D341Med (cell line): ENCODE results near the gene ITSN1.

ENCODE experiments used
- DNase-seq: peaks from one replicate; pipeline ENCODE4 v3.0.0; 2012; ENCODE audit warnings: low spot score

ITSN1 gene

GRCh38 chr21:33932731-33933130 is 290.4 kb downstream of the ITSN1 start:
- no peak for DNase-seq

GRCh38 chr21:33936301-33937038 is 294.2 kb downstream of the ITSN1 start:
- no peak for DNase-seq

- DNase-seq = no peak
Observed at GRCh38 chr21:33937146-33937545, 294.8 kb downstream of the ITSN1 start.

- no peak for DNase-seq
Observed at GRCh38 chr21:33937931-33938339, 295.6 kb downstream of the ITSN1 start.

- no peak for DNase-seq
Observed at GRCh38 chr21:33938381-33938780, 296.1 kb downstream of the ITSN1 start.

- no peak for DNase-seq
Observed at GRCh38 chr21:33939226-33939625, 296.9 kb downstream of the ITSN1 start.

GRCh38 chr21:33940164-33940880 is 298.0 kb downstream of the ITSN1 start:
- DNase-seq = no peak

DNA sequence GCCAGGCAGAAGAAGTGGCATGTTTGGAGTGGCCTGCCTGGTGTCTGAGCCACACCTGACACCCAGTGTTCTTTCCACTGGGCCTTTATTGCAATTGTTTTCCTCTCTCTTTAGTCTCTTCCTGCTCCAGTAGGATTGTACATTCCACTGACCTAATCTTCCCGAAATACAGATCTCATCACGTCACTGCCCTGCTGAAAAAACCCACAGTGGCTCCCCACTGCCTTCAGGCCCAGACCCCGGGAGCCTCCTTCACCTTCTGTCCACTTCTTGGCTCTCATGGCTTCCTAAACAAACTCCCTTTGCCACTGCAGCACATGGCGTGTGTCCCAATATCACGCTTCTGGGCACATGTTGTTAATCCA is 298.6 kb downstream of the ITSN1 start:
- DNase-seq = no peak

GRCh38 chr21:33942426-33942825 is 300.1 kb downstream of the ITSN1 start:
- no peak for DNase-seq

GRCh38 chr21:33943293-33943692 is 301.0 kb downstream of the ITSN1 start:
- peak; percentile 48 for DNase-seq

- no peak for DNase-seq
Observed at GRCh38 chr21:33944185-33944763, 302.0 kb downstream of the ITSN1 start.

- DNase-seq = no peak
Observed at GRCh38 chr21:33945652-33946270, 303.5 kb downstream of the ITSN1 start.

DNA sequence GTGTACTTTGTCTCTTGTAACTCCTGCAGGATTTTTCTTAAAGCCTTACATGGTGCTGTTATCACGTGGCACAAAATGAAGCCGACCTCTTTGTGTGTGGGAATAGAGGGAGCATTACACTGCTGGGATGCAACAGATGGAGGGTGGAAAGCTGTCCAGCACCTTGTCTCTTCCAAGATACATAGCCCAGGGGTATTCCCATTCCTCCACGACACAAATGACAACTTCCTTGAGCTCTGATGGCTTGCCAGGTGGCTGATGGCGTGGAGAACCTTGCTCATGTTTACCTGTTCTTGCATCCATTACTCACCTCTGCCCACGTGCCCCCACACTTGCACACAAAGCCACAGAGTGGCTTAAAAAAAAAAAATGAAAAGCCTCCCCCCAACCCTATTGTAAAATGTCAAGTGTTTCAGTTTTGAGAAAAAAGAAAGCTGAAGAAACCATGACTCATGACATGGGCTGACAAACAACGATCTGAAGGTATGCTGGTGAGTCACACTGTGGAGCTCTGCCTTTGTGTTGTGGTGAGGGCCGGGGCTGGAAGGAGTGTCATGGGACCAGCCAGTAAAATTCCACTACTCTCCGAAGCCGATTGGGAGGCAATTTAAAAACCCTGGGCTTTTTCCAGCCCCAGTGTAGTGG is 305.3 kb downstream of the ITSN1 start:
- no peak for DNase-seq

GRCh38 chr21:33948096-33948950 is 306.0 kb downstream of the ITSN1 start:
- peak; percentile 48 for DNase-seq

GRCh38 chr21:33948951-33949444 is 306.7 kb downstream of the ITSN1 start:
- no peak for DNase-seq
